GM23338 (cell line): ENCODE measurements around the gene SRMS. TPM values are rescaled to one million over a fixed set of nuclear protein-coding genes. Genes with fewer than 3 reads are reported as not detected.

Source experiments
- ATAC-seq: fragments of 200-7000 bp; cut with Tn5 transposase; 3 replicates; pipeline ENCODE4 v1.9.1; 2020
- DNase-seq: peaks from one replicate; pipeline ENCODE4 v3.0.0-alpha.2; 2015; ENCODE audit warnings: low spot score
- H2AFZ ChIP-seq: fragments of 200-600 bp; sonication (generic); 2 replicates; pipeline ENCODE4 v1.8.0; 2016; ENCODE audit warnings: antibody characterized with exemption, mild to moderate bottlenecking, moderate library complexity
- H3F3A ChIP-seq: fragments of 200-600 bp; sonication (generic); replicated peaks from 2 replicates; pipeline ENCODE4 v1.8.0; 2017; ENCODE audit warnings: antibody characterized with exemption, mixed run types, low read depth
- H3K27ac ChIP-seq: fragments of 200-600 bp; sonication (generic); 2 replicates; pipeline ENCODE4 v1.6.1; 2016; ENCODE audit warnings: low read depth
- H3K27me3 ChIP-seq: fragments of 200-600 bp; sonication (generic); 2 replicates; pipeline ENCODE4 v1.8.0; 2016; ENCODE audit warnings: mild to moderate bottlenecking, mixed run types, moderate library complexity; ENCODE audit not compliant: insufficient read depth
- H3K36me3 ChIP-seq: fragments of 200-600 bp; sonication (generic); 2 replicates; pipeline ENCODE4 v1.8.0; 2016; ENCODE audit warnings: mild to moderate bottlenecking; ENCODE audit not compliant: insufficient read depth
- H3K4me1 ChIP-seq: fragments of 200-600 bp; sonication (generic); 2 replicates; pipeline ENCODE4 v1.8.0; 2016; ENCODE audit warnings: mild to moderate bottlenecking, moderate library complexity; ENCODE audit not compliant: insufficient read depth
- H3K4me2 ChIP-seq: fragments of 200-600 bp; sonication (generic); 2 replicates; pipeline ENCODE4 v1.7.1; 2017; ENCODE audit warnings: mixed run types
- H3K4me3 ChIP-seq: fragments of 200-600 bp; sonication (generic); 2 replicates; pipeline ENCODE4 v1.6.1; 2016; ENCODE audit warnings: mixed run types
- H3K79me2 ChIP-seq: fragments of 200-600 bp; sonication (generic); replicated peaks from 2 replicates; pipeline ENCODE4 v1.8.0; 2017; ENCODE audit warnings: mild to moderate bottlenecking; ENCODE audit not compliant: insufficient read depth
- H3K9me2 ChIP-seq: fragments of 200-600 bp; sonication (generic); 2 replicates; pipeline ENCODE4 v1.8.0; 2017; ENCODE audit not compliant: insufficient read depth
- H4K20me1 ChIP-seq: fragments of 200-600 bp; sonication (generic); replicated peaks from 2 replicates; pipeline ENCODE4 v1.8.0; 2017; ENCODE audit warnings: mild to moderate bottlenecking; ENCODE audit not compliant: insufficient read depth
- H3K27ac Mint-ChIP-seq: 2 replicates; pipeline ENCODE4 v1.8.0; 2020; ENCODE audit warnings: inconsistent platforms, mild to moderate bottlenecking, moderate library complexity, mixed read lengths
- H3K27me3 Mint-ChIP-seq: 3 replicates; pipeline ENCODE4 v1.8.0; 2022; ENCODE audit warnings: low read depth, mild to moderate bottlenecking, moderate library complexity, mixed read lengths, inconsistent platforms; ENCODE audit not compliant: insufficient read depth, poor library complexity
- H3K36me3 Mint-ChIP-seq: 3 replicates; pipeline ENCODE4 v1.8.0; 2021; ENCODE audit warnings: low read depth, mild to moderate bottlenecking, inconsistent platforms, moderate library complexity, mixed read lengths
- H3K4me1 Mint-ChIP-seq: 3 replicates; pipeline ENCODE4 v1.8.0; 2020; ENCODE audit warnings: mild to moderate bottlenecking, inconsistent platforms, mixed read lengths
- H3K4me3 Mint-ChIP-seq: 3 replicates; pipeline ENCODE4 v1.8.0; 2021; ENCODE audit warnings: moderate library complexity, mild to moderate bottlenecking, inconsistent platforms, mixed read lengths
- H3K9me3 Mint-ChIP-seq: 3 replicates; pipeline ENCODE4 v1.8.0; 2020; ENCODE audit warnings: moderate library complexity, mild to moderate bottlenecking, inconsistent platforms, mixed read lengths
- CREB1 ChIP-seq: fragments of 250-450 bp; sonication (Bioruptor Pico); IDR thresholded peaks from 2 replicates; pipeline ENCODE4 v1.5.0; 2020; ENCODE audit warnings: low read depth, mild to moderate bottlenecking, moderate library complexity
- CTCF ChIP-seq, 2 experiments: fragments of 200-600 bp in 1 of 2; sonication (generic) in 1 of 2; conservative IDR thresholded peaks; 2 replicates each; pipeline versions ENCODE4 v1.5.1 to v1.6.1; 2016 to 2017; ENCODE audit warnings: antibody characterized with exemption in 2 of 2, low read depth in 2 of 2, mild to moderate bottlenecking in 2 of 2, moderate library complexity in 1 of 2
- ETS1 ChIP-seq: IDR thresholded peaks from 2 replicates; pipeline ENCODE4 v1.6.1; 2016; ENCODE audit warnings: antibody characterized with exemption
- EZH2 ChIP-seq: fragments of 200-600 bp; sonication (generic); IDR thresholded peaks from one replicate; pipeline ENCODE4 v1.8.0; 2017; ENCODE audit warnings: antibody characterized with exemption, mild to moderate bottlenecking, low read depth; ENCODE audit not compliant: unreplicated experiment
- EZH2phosphoT487 ChIP-seq: fragments of 200-600 bp; sonication (generic); IDR thresholded peaks from one replicate; pipeline ENCODE4 v1.8.1; 2018; ENCODE audit warnings: antibody characterized with exemption; ENCODE audit not compliant: unreplicated experiment
- JUNB ChIP-seq: IDR thresholded peaks from one replicate; pipeline ENCODE4 v1.6.1; 2016; ENCODE audit warnings: antibody characterized with exemption; ENCODE audit not compliant: unreplicated experiment
- NANOG ChIP-seq: IDR thresholded peaks from 2 replicates; pipeline ENCODE4 v1.6.1; 2016; ENCODE audit warnings: antibody characterized with exemption, borderline replicate concordance
- POLR2AphosphoS5 ChIP-seq: IDR thresholded peaks from 2 replicates; pipeline ENCODE4 v1.6.1; 2016; ENCODE audit warnings: antibody characterized with exemption, low read depth
- REST ChIP-seq: IDR thresholded peaks from one replicate; pipeline ENCODE4 v1.6.1; 2018; ENCODE audit warnings: antibody characterized with exemption; ENCODE audit not compliant: unreplicated experiment
- STAT1 ChIP-seq: IDR thresholded peaks from one replicate; pipeline ENCODE4 v1.6.1; 2016; ENCODE audit warnings: antibody characterized with exemption; ENCODE audit not compliant: unreplicated experiment
- ZNF114 ChIP-seq: fragments of 250-450 bp; sonication (Bioruptor Pico); IDR thresholded peaks from 2 replicates; pipeline ENCODE4 v1.5.0; 2020; ENCODE audit warnings: mild to moderate bottlenecking, moderate library complexity
- ZNF462 ChIP-seq: fragments of 250-450 bp; sonication (Bioruptor Pico); IDR thresholded peaks from 2 replicates; pipeline ENCODE4 v1.5.0; 2020; ENCODE audit warnings: mild to moderate bottlenecking, moderate library complexity
- polyA plus RNA-seq: library from polyadenylated mRNA; unstranded; fragments of >200 nt; fragmentation: Nextera tagmentation; extraction: Ambion mirVana; gene quantifications from 2 replicates; pipeline ENCODE4 v1.2.1, GENCODE V29; 2016
- total RNA-seq: library from RNA; depleted of rRNA; stranded (reverse); fragments of >200 nt; shearing (Covaris generic); gene quantifications from 2 replicates; pipeline ENCODE4 v1.2.3, GENCODE V29; 2014

The SRMS gene
- total and polyA plus RNA-seq, 2 experiments from 2014 or later, result 0.23 to 0.59 TPM

GRCh38 chr20:63522091-63522868, 25.3 kb downstream of the SRMS start:
- no peak overlapping the region for H3K27ac ChIP-seq
- H3K27me3 ChIP-seq, result no peaks in the 10 kb centered on the region
- H3K4me1 Mint-ChIP-seq, result peaks cover 14% of the 10 kb centered on the region
- no peak overlapping the region for H2AFZ ChIP-seq
- H3F3A ChIP-seq, result peaks cover 13% of the 10 kb centered on the region; the same call in 1 of the 2 replicates
- peaks cover 38% of the 10 kb centered on the region for H3K36me3 Mint-ChIP-seq
- no peak for ATAC-seq
- no peaks in the 10 kb centered on the region for H3K9me2 ChIP-seq
- H3K4me3 Mint-ChIP-seq, result peak overlapping the region; percentile 89
- H3K27ac Mint-ChIP-seq, result no peak overlapping the region
- H3K4me1 ChIP-seq, result peaks cover 12% of the 10 kb centered on the region; the same call in 1 of the 2 replicates
- TF ChIP-seq NANOG, result no peak
- TF ChIP-seq STAT1, result no peak
- TF ChIP-seq EZH2, result no peak
- TF ChIP-seq ZNF462 (CRISPR knock-in tag), result no peak
- TF ChIP-seq POLR2AphosphoS5, result no peak
- no peak for TF ChIP-seq CTCF (conservative IDR thresholded peaks at IDR 0.05; ENCODE audit: low read depth in 2 of 2)
- no peak for TF ChIP-seq REST
- no peak for TF ChIP-seq ETS1
- no peak for TF ChIP-seq JUNB
- TF ChIP-seq CREB1 (CRISPR knock-in tag), result no peak
- TF ChIP-seq ZNF114 (CRISPR knock-in tag), result no peak
- no peak for TF ChIP-seq EZH2phosphoT487
- peaks cover 24% of the 10 kb centered on the region for H3K27me3 Mint-ChIP-seq
- H3K9me3 Mint-ChIP-seq, result peaks cover 28% of the 10 kb centered on the region
- peaks cover 4% of the 10 kb centered on the region; the same call in 1 of the 2 replicates for H3K79me2 ChIP-seq
- no peak for DNase-seq
- H3K4me2 ChIP-seq, result peak overlapping the region; percentile 66
- peaks cover 2% of the 10 kb centered on the region; the same call in 1 of the 2 replicates for H4K20me1 ChIP-seq
- no peaks in the 10 kb centered on the region for H3K36me3 ChIP-seq
- H3K4me3 ChIP-seq, result 0 out of 2 replicates have a peak overlapping the region, but pooled peaks have one; percentile 35
